Activated CD8-positive, alpha-beta memory T cell treated with anti-CD3 and anti-CD28 coated beads, Interleukin-2, amount 50 U/mL, for 24 hours (primary cell): ENCODE results near the gene GMPS.
"Not testable (repeated sequence)": the region's sequence is repeated elsewhere in the genome, so short reads cannot be mapped to it uniquely, and the experiment has no call there.

Experiments used
- DNase-seq: peaks from one replicate; pipeline ENCODE4 v3.0.0-alpha.2; 2020; ENCODE audit errors: extremely low read depth

The GMPS gene

GRCh38 chr3:155872904-155873646, 2.6 kb downstream of the GMPS start:
- DNase-seq, result no peak

- DNase-seq, result no peak
These were observed 5.6 kb downstream of the GMPS start for GRCh38 chr3:155876037-155876436.

- DNase-seq, result no peak
These were observed 6.1 kb downstream of the GMPS start for GRCh38 chr3:155876503-155876902.

GRCh38 chr3:155880286-155880685, 9.8 kb downstream of the GMPS start:
- DNase-seq, result no peak

GRCh38 chr3:155884292-155884691, 13.8 kb downstream of the GMPS start:
- DNase-seq, result no peak

GRCh38 chr3:155885292-155885691, 14.8 kb downstream of the GMPS start:
- no peak for DNase-seq

GRCh38 chr3:155886348-155886747, 15.9 kb downstream of the GMPS start:
- DNase-seq, result not testable (repeated sequence)

- no peak for DNase-seq
These were observed 16.5 kb downstream of the GMPS start for GRCh38 chr3:155886915-155887314.

- DNase-seq, result no peak
These were observed 18.8 kb downstream of the GMPS start for GRCh38 chr3:155889212-155889611.

- DNase-seq, result no peak
These were observed 19.5 kb downstream of the GMPS start for GRCh38 chr3:155889952-155890351.

- no peak for DNase-seq
These were observed 20.3 kb downstream of the GMPS start for GRCh38 chr3:155890671-155891190.

- no peak for DNase-seq
These were observed 20.9 kb downstream of the GMPS start for GRCh38 chr3:155891321-155891720.

GRCh38 chr3:155895379-155895900, 25.0 kb downstream of the GMPS start:
- DNase-seq, result no peak

GRCh38 chr3:155906900-155907299, 36.5 kb downstream of the GMPS start:
- no peak for DNase-seq

- DNase-seq, result no peak
These were observed 37.6 kb downstream of the GMPS start for GRCh38 chr3:155908086-155908485.

GRCh38 chr3:155908605-155909004, 38.2 kb downstream of the GMPS start:
- DNase-seq, result no peak

GRCh38 chr3:155912090-155912489, 41.6 kb downstream of the GMPS start:
- DNase-seq, result no peak

GRCh38 chr3:155912579-155913190, 42.2 kb downstream of the GMPS start:
- no peak for DNase-seq

GRCh38 chr3:155917781-155918180, 47.3 kb downstream of the GMPS start:
- no peak for DNase-seq

- no peak for DNase-seq
These were observed 49.3 kb downstream of the GMPS start for GRCh38 chr3:155919728-155920127.

- DNase-seq, result no peak
These were observed 51.0 kb downstream of the GMPS start for GRCh38 chr3:155921486-155921885.

- no peak for DNase-seq
These were observed 63.8 kb downstream of the GMPS start for GRCh38 chr3:155934230-155934629.

GRCh38 chr3:155938409-155938808, 68.0 kb downstream of the GMPS start:
- no peak for DNase-seq
